ENCODE measurements around the gene RNF152.
A peak's percentile ranks its signal among the peaks of the same experiment; 100 is the strongest.

RNF152 gene

GRCh38 chr18:61892683-61893308, at the start of gene RNF152:
TSS of gene RNF152 (minus strand) at chr18:61893007. CDS start at chr18:61816463, 76,544 bp downstream.
- DNase-seq = peak; percentile 19 to 62

- DNase-seq = no peak
Measured at GRCh38 chr18:61941948-61942471, 49.2 kb upstream of the RNF152 start.

GRCh38 chr18:61939046-61939674, 46.4 kb upstream of the RNF152 start:
- DNase-seq = no peak

GRCh38 chr18:61935362-61935761, 42.6 kb upstream of the RNF152 start:
- no peak for DNase-seq

GRCh38 chr18:61931654-61932379, 39.0 kb upstream of the RNF152 start:
- DNase-seq = no peak

- DNase-seq = no peak
Measured at GRCh38 chr18:61929881-61930640, 37.3 kb upstream of the RNF152 start.

GRCh38 chr18:61926532-61926931, 33.7 kb upstream of the RNF152 start:
- peak in 1 of 2 experiments; percentile 20 for DNase-seq

- no peak for DNase-seq
Measured at GRCh38 chr18:61924550-61924949, 31.7 kb upstream of the RNF152 start.

- no peak for DNase-seq
Measured at GRCh38 chr18:61922435-61922834, 29.6 kb upstream of the RNF152 start.

GRCh38 chr18:61921621-61922235, 28.9 kb upstream of the RNF152 start:
- no peak for DNase-seq

GRCh38 chr18:61917818-61918217, 25.0 kb upstream of the RNF152 start:
- DNase-seq = no peak

- no peak for DNase-seq
Measured at GRCh38 chr18:61912476-61912875, 19.7 kb upstream of the RNF152 start.

GRCh38 chr18:61910101-61910500, 17.3 kb upstream of the RNF152 start:
- no peak for DNase-seq

- DNase-seq = no peak
Measured at GRCh38 chr18:61908661-61909060, 15.9 kb upstream of the RNF152 start.

- peak; percentile 15 to 28 for DNase-seq
Measured at GRCh38 chr18:61901323-61901986, 8.6 kb upstream of the RNF152 start.

- no peak for DNase-seq
Measured at GRCh38 chr18:61900504-61901281, 7.9 kb upstream of the RNF152 start.

- DNase-seq = no peak
Measured at GRCh38 chr18:61898640-61899101, 5.9 kb upstream of the RNF152 start.

GRCh38 chr18:61896757-61897156, 4.0 kb upstream of the RNF152 start:
- DNase-seq = no peak

- no peak for DNase-seq
Measured at GRCh38 chr18:61896118-61896517, 3.3 kb upstream of the RNF152 start.

GRCh38 chr18:61894751-61895524, 2.1 kb upstream of the RNF152 start:
- no peak for DNase-seq

Data from stimulated activated CD4-positive, alpha-beta T cell treated with anti-CD3 and anti-CD28 coated beads, Interleukin-4, amount 100 ng/mL, for 4 hours (primary cell).